ENCODE results near the gene SPATA17. TPM values are rescaled to one million over a fixed set of nuclear protein-coding genes. Genes with fewer than 3 reads are reported as not detected.

The SPATA17 gene
- 0.52 TPM in 1 of 2 replicates, not detected in the other for total RNA-seq (2013; cell fraction: nucleolus; rRNA removed)
- total RNA-seq (2014; rRNA removed) (0.11 TPM in 1 of 2 replicates, not detected in the other), total RNA-seq (2014; rRNA removed; fragmentation: Illumina TruSeq; extraction: Trizol) (not detected in 2 replicates), total RNA-seq (2021) (not detected in 2 replicates), polyA plus RNA-seq (2011; rRNA removed) (not detected in 2 replicates), polyA plus RNA-seq (2014; fragmentation: Illumina TruSeq; extraction: Trizol) (not detected in 2 replicates), polyA plus RNA-seq (2014; fragmentation: Nextera tagmentation; extraction: Ambion mirVana) (under 1 TPM in 1 of 2 experiments, not detected in 1; 0.08 TPM), polyA plus RNA-seq (2014; rRNA removed) (0.27 TPM in 1 of 2 replicates, not detected in the other), polyA plus RNA-seq (2016; fragmentation: Nextera tagmentation; extraction: Ambion mirVana) (under 1 TPM in 1 of 2 experiments, not detected in 1; 0.10 TPM), polyA minus RNA-seq (2011; rRNA and poly(A)+ RNA removed) (not detected in 2 replicates), Bru-seq, nascent RNA (percentile 13 among the genes with signal in this experiment), BruChase-seq, experiment 1, labeled RNA remaining after a 6-hour chase (percentile 4 among the genes with signal in this experiment), BruChase-seq, experiment 2, labeled RNA remaining after a 2-hour chase (percentile 9 among the genes with signal in this experiment)
- polyA plus RNA-seq (2011; ENCODE audit: low read depth) = not detected
- polyA plus RNA-seq (2011; cell fraction: cytosol; rRNA removed) = not detected in 2 replicates
- polyA plus RNA-seq (2011; cell fraction: nucleus; rRNA removed) = not detected in 2 replicates
- not detected in 2 replicates for polyA plus RNA-seq (2012)
- polyA minus RNA-seq (2011; cell fraction: cytosol; rRNA and poly(A)+ RNA removed) = not detected in 2 replicates
- polyA minus RNA-seq (2011; cell fraction: nucleus; rRNA and poly(A)+ RNA removed) = not detected in 2 replicates
- long read RNA-seq, experiment 1 = 0 reads
- long read RNA-seq, experiment 2, partial matches to known transcripts = 0 of 2 reads
- long read RNA-seq, experiment 2, other reads (novel, unspliced or antisense) = 2 of 2 reads

DNA sequence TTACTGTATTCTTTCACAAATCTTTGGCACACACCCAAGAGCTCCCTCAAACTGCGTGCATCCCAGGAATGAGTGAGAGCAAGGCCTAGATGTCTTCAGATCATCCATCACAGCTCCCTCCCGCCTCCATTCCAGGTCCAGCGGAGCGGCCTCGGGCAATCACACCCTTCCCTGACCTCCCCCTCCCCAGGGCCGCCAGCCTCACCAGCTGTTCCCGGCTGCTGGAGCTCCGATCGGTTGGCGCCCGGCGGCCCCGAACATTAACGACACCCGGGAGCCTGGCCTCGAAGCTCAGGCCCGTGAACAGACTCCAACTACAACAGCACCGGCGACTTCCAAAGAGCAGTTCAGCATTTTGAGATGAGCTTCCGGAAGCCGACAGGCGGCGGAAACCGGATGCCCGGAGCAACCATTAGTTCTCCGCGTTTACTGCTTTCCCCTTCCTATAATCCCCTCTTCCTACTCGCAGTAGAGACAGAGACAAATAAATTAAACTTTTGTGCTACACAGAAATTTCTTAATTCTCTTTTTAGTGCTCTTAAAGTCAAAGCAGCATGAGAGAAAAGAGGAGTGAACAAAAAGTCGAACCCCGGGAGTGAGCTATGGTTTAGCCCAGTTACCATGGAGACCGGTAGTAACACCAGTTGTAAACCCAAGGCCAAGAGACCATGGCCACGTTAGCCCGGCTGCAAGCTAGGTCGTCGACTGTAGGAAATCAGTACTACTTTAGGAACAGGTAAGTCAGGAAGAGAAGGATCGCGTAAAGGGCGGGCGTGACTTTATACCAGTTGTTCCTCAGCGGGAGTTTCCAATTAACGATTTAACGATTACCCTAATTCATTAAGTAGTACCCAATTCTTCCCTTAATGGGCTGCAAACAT is at the start of gene SPATA17, which contains the start of gene GPATCH2:
Gene SPATA17, plus strand, starts transcription at position 634 of the 881 bp plus-strand sequence. Its CDS starts 35 bp downstream, at position 669.
Gene GPATCH2, minus strand, starts transcription at position 380 of the 881 bp plus-strand sequence. Its CDS starts 119 bp downstream, at position 261.
- in situ Hi-C loops (cut with MboI) (no loop called here), intact Hi-C loops (cut with micrococcal nuclease; ENCODE audit: unreplicated experiment) (no loop called here)
- 2% methylated on average over 34 of the region's 42 CpGs for WGBS (ENCODE audit: insufficient coverage, insufficient replicate concordance, low lambda C conversion rate, missing lambda C conversion rate)
- BruUV-seq (replicated peaks) = no TSS peak
- Histone ChIP-seq H3K9ac (ENCODE audit: control insufficient read depth, insufficient read depth, low read length) (peak within 1 kb of the TSS; percentile 81), H3K4me3 (peak within 1 kb of the TSS; percentile 84), H3K4me2 (ENCODE audit: control insufficient read depth, insufficient read depth) (peak within 1 kb of the TSS; percentile 81), H3K27ac (ENCODE audit: control insufficient read depth, insufficient read depth) (peak within 1 kb of the TSS; percentile 94), H3K36me3 (ENCODE audit: control insufficient read depth in 2 of 2, insufficient read depth in 2 of 2, low read length in 1 of 2) (no peaks in the 10 kb centered on the region), H2AFZ (ENCODE audit: control insufficient read depth, low read depth, low read length) (peak within 1 kb of the TSS; percentile 100), H4K20me1 (ENCODE audit: control insufficient read depth, insufficient read depth) (no peaks in the 10 kb centered on the region), H3K9me3 (replicated peaks; ENCODE audit: control insufficient read depth, insufficient read depth, low read length) (no peaks in the 10 kb centered on the region), H3K79me2 (ENCODE audit: control insufficient read depth, insufficient read depth, low read length) (peaks cover 11% of the 10 kb centered on the region), H3K27me3 (replicated peaks in 1 of 2; ENCODE audit: control insufficient read depth in 2 of 2, insufficient read depth in 2 of 2, low read length in 1 of 2) (no peaks in the 10 kb centered on the region; a peak in 1 of 4 replicates), H3K4me1 (ENCODE audit: control insufficient read depth, insufficient read depth, low read length) (peaks cover 4% of the 10 kb centered on the region; the same call in 1 of the 2 replicates)
- ChIA-PET CTCF (interaction anchor here (1.2 to 1.4 kb wide), 2 partner anchors 9 to 19 kb away, joined by 5 to 11 read pairs; no protein-coding TSS in a partner anchor), POLR2A (interaction anchor here (0.6 to 1.7 kb wide), 4 partner anchors 10 to 199 kb away, joined by 3 to 12 read pairs (median 5); no protein-coding TSS in a partner anchor), RAD21 (ENCODE audit: unreplicated experiment) (interaction anchor here (1.1 to 1.2 kb wide), 3 partner anchors 9 to 30 kb away, joined by 3 to 6 read pairs (median 3); no protein-coding TSS in a partner anchor), SMC1A (ENCODE audit: uncharacterized antibody, unreplicated experiment) (interaction anchor here (0.6 to 1.6 kb wide), 4 partner anchors 9 to 41 kb away, joined by 3 to 15 read pairs (median 3); no protein-coding TSS in a partner anchor)
- FAIRE-seq (peak; percentile 92), DNase-seq (ENCODE audit: low read depth, low spot score) (peak; percentile 77), ATAC-seq (peak; percentile 95)
- TF ChIP-seq, protein P1, sequence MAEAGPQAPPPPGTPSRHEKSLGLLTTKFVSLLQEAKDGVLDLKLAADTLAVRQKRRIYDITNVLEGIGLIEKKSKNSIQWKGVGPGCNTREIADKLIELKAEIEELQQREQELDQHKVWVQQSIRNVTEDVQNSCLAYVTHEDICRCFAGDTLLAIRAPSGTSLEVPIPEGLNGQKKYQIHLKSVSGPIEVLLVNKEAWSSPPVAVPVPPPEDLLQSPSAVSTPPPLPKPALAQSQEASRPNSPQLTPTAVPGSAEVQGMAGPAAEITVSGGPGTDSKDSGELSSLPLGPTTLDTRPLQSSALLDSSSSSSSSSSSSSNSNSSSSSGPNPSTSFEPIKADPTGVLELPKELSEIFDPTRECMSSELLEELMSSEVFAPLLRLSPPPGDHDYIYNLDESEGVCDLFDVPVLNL (IDR thresholded peaks at IDR 0.05; ENCODE audit: low read depth, low read length) = no peak
- TF ChIP-seq STAT3 (IDR thresholded peaks at IDR 0.05; ENCODE audit: low read depth, low read length) (no peak), ZNF207 (IDR thresholded peaks at IDR 0.05; ENCODE audit: borderline replicate concordance) (peak; percentile 83), EP300 (IDR thresholded peaks at IDR 0.05; ENCODE audit: borderline replicate concordance in 1 of 2, control insufficient read depth in 1 of 2, low read depth in 2 of 2, low read length in 2 of 2) (0 out of 4 replicates have a peak, but pooled peaks of 1 of the 2 experiments have one; percentile 9), POLR2A (IDR thresholded peaks at IDR 0.05; ENCODE audit: low read depth, low read length) (peak; percentile 90), BCL11A (IDR thresholded peaks at IDR 0.05; ENCODE audit: low read depth, low read length) (0 out of 2 replicates have a peak, but pooled peaks have one; percentile 6), SMAD5 (IDR thresholded peaks at IDR 0.05; ENCODE audit: low read depth) (0 out of 2 replicates have a peak, but pooled peaks have one; percentile 54)
- TF ChIP-seq, protein P2, sequence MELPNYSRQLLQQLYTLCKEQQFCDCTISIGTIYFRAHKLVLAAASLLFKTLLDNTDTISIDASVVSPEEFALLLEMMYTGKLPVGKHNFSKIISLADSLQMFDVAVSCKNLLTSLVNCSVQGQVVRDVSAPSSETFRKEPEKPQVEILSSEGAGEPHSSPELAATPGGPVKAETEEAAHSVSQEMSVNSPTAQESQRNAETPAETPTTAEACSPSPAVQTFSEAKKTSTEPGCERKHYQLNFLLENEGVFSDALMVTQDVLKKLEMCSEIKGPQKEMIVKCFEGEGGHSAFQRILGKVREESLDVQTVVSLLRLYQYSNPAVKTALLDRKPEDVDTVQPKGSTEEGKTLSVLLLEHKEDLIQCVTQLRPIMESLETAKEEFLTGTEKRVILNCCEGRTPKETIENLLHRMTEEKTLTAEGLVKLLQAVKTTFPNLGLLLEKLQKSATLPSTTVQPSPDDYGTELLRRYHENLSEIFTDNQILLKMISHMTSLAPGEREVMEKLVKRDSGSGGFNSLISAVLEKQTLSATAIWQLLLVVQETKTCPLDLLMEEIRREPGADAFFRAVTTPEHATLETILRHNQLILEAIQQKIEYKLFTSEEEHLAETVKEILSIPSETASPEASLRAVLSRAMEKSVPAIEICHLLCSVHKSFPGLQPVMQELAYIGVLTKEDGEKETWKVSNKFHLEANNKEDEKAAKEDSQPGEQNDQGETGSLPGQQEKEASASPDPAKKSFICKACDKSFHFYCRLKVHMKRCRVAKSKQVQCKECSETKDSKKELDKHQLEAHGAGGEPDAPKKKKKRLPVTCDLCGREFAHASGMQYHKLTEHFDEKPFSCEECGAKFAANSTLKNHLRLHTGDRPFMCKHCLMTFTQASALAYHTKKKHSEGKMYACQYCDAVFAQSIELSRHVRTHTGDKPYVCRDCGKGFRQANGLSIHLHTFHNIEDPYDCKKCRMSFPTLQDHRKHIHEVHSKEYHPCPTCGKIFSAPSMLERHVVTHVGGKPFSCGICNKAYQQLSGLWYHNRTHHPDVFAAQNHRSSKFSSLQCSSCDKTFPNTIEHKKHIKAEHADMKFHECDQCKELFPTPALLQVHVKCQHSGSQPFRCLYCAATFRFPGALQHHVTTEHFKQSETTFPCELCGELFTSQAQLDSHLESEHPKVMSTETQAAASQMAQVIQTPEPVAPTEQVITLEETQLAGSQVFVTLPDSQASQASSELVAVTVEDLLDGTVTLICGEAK (IDR thresholded peaks at IDR 0.05; ENCODE audit: borderline replicate concordance) = peak; percentile 95
- TF ChIP-seq, protein P3, sequence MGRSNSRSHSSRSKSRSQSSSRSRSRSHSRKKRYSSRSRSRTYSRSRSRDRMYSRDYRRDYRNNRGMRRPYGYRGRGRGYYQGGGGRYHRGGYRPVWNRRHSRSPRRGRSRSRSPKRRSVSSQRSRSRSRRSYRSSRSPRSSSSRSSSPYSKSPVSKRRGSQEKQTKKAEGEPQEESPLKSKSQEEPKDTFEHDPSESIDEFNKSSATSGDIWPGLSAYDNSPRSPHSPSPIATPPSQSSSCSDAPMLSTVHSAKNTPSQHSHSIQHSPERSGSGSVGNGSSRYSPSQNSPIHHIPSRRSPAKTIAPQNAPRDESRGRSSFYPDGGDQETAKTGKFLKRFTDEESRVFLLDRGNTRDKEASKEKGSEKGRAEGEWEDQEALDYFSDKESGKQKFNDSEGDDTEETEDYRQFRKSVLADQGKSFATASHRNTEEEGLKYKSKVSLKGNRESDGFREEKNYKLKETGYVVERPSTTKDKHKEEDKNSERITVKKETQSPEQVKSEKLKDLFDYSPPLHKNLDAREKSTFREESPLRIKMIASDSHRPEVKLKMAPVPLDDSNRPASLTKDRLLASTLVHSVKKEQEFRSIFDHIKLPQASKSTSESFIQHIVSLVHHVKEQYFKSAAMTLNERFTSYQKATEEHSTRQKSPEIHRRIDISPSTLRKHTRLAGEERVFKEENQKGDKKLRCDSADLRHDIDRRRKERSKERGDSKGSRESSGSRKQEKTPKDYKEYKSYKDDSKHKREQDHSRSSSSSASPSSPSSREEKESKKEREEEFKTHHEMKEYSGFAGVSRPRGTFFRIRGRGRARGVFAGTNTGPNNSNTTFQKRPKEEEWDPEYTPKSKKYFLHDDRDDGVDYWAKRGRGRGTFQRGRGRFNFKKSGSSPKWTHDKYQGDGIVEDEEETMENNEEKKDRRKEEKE (IDR thresholded peaks at IDR 0.05) = peak; percentile 95

All from GM12878 (cell line).